Effector memory CD8-positive, alpha-beta T cell (primary cell): Measurements from ENCODE around the gene FRMD4B.

Experiments
- ATAC-seq: fragments of 150-1000 bp; cut with Tn5 transposase; replicated peaks from 2 replicates; pipeline ENCODE4 v1.10.0; 2021; ENCODE audit warnings: mild to moderate bottlenecking, moderate library complexity
- DNase-seq, 3 experiments: peaks; one replicate each; pipeline ENCODE4 v3.0.0; 2021
- H3K27ac Mint-ChIP-seq, 2 donors: one replicate each; pipeline ENCODE4 v1.8.0; 2022; ENCODE audit warnings: mild to moderate bottlenecking in 2 of 2, mixed read lengths in 2 of 2, moderate library complexity in 2 of 2
- H3K27me3 Mint-ChIP-seq, 2 donors: one replicate each; pipeline ENCODE4 v1.8.0; 2022; ENCODE audit warnings: mixed read lengths in 2 of 2
- H3K36me3 Mint-ChIP-seq: one replicate; pipeline ENCODE4 v1.8.0; 2022; ENCODE audit warnings: mild to moderate bottlenecking, moderate library complexity, mixed read lengths; ENCODE audit not compliant: insufficient read depth
- H3K4me1 Mint-ChIP-seq, 2 donors: one replicate each; pipeline ENCODE4 v1.8.0; 2022; ENCODE audit warnings: low read depth in 2 of 2, mixed read lengths in 2 of 2
- H3K4me3 Mint-ChIP-seq, 2 donors: one replicate each; pipeline ENCODE4 v1.8.0; 2022; ENCODE audit warnings: mild to moderate bottlenecking in 2 of 2, mixed read lengths in 2 of 2, moderate library complexity in 2 of 2
- H3K9me3 Mint-ChIP-seq, 2 donors: one replicate each; pipeline ENCODE4 v1.8.0; 2022; ENCODE audit warnings: mixed read lengths in 2 of 2

The FRMD4B gene

DNA sequence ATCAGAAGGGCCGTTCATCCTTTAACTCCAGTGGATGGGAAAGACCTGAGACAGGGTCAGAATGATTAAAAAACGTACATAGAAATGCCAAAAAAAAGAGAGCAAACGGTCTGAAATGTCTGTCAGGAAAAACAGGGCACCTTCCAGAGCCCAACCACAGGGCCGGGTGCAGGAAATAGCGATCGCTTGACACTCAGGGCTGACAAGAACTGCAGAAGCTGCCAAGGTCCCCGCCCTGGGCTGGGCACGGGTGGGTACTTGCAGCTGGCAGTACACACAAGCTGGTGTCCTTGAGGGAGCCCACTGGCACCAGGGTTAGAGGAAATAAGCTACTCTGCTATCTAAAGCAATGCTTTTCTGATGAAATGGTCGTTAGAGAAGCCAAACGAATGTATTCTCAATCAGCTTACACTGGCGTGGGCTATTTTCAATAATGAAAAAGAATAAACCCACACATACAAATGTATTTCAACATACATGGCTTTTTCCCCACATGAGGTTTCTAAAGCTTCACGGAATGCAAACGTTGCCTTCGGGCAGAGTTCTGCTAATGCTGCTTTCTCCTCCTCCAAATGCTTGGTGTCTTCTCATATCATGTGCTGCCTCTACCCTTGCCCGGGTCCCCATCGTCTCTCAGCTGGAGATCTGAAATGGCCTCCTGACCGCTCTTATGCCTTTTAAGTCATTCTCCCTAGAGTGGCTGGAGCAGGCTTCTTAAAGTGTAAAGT lies 15.6 kb downstream of the FRMD4B start:
- peak; percentile 25 to 29 (median 28) for DNase-seq
- H3K27me3 Mint-ChIP-seq = peaks cover 0 to 4% of the 10 kb centered on the region in 2 donors

DNA sequence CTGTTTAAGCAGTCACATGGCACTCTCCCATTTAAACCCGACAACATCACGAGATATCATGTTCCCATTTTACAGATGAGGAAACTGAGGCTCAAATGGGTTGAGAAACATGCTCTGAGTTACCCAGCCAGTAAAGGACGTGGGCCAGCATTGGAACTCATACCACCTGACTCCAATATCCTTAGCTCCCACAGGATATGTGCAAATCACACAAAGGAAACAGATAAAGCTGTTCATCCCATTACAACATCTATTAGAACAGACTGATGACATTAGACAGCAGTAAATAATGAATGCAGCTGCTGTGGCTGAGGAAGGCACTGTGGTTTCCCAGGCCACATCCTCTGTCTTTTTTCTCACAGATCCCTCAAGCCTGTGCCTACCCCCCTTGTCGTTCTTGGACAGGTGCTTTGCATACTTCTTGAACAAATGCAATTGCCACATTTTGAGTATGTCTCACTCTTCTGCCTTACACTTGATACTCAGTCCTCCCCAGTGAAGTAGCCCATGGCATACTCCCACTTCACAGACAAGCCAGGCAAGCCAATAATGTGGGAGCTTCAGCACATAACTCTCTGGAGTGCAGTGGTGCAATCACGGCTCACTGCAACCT lies 17.7 kb downstream of the FRMD4B start:
- Mint-ChIP-seq H3K9me3 (no peaks in the 10 kb centered on the region), H3K27me3 (peaks cover 0 to 4% of the 10 kb centered on the region in 2 donors), H3K36me3 (no peaks in the 10 kb centered on the region), H3K4me1 (peaks cover 34 to 38% of the 10 kb centered on the region in 2 donors), H3K4me3 (peak overlapping the region; percentile 61 to 70), H3K27ac (peak overlapping the region; percentile 41 to 87)
- ATAC-seq (peak; percentile 93), DNase-seq (peak; percentile 39 to 55 (median 44))

More for the DNA sequence above, 15.6 kb downstream of the FRMD4B start:
- H3K4me3 Mint-ChIP-seq = peak overlapping the region; percentile 48 to 49
- peak overlapping the region; percentile 30 to 35 for H3K27ac Mint-ChIP-seq
- peaks cover 34 to 38% of the 10 kb centered on the region in 2 donors for H3K4me1 Mint-ChIP-seq
- ATAC-seq = peak; percentile 71
- H3K9me3 Mint-ChIP-seq = no peaks in the 10 kb centered on the region
- H3K36me3 Mint-ChIP-seq = no peaks in the 10 kb centered on the region

DNA sequence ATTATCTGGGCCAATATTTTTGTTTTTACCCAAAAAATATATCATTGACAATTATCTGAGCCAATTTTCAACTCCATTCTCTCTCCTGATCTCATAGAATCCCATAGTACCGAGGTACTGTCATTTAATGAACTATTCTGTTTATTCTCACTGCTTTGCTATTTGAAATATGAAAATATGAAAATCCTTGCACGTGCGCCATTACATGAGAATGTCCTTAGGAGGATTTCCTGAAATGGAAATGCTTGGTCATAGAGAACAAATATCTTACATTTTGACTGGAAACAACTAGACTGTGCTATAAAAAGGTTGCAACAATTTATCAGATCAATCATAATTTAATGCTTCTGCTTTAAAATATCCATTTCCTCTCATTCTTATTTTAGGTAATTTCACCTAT lies 18.3 kb downstream of the FRMD4B start:
- peaks cover 34 to 38% of the 10 kb centered on the region in 2 donors for H3K4me1 Mint-ChIP-seq
- no peaks in the 10 kb centered on the region for H3K36me3 Mint-ChIP-seq
- H3K9me3 Mint-ChIP-seq = no peaks in the 10 kb centered on the region
- H3K27ac Mint-ChIP-seq = peak overlapping the region; percentile 41 to 87
- ATAC-seq (no peak), DNase-seq (no peak)
- H3K27me3 Mint-ChIP-seq = no peaks in the 10 kb centered on the region
- peak overlapping the region; percentile 61 to 70 for H3K4me3 Mint-ChIP-seq

DNA sequence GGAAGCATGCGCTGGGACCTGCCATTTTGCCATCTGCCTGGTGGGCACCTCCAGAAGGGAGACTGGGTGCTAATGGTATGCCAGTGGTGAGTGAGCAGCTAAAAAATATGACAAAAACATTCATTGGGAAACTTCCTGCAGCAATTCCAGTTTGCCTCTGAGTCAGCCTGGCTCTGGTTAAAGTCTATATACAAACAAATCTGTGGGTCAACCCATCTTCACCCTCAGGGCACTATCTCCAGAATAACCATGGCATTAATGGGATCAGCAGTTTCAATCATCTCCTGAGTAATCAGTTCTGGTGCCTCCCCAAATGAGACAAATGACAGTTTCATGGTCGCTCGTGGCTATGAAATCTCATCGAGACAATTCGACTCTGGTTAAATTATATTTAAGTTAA lies 21.5 kb downstream of the FRMD4B start:
- H3K36me3 Mint-ChIP-seq = no peaks in the 10 kb centered on the region

DNA sequence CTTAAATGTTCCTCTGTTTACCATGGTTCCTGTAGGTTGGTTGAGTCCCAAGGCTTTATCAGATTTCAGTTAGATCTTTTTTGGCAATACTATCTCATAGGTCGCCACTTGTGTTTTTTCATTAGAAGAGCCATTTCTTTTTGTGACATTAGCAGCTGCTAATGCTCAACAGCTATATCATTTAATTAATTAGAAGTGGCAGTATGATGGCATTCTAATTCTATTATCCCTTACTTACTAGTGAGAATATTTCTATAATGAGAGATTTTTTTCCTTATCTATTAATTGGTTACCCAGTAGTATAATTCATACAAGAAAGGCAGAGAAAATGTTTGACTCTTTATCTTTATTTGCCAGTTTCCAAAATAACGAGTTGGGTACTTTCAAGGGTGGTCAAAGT lies 25.2 kb downstream of the FRMD4B start:
- H3K27ac Mint-ChIP-seq = peak overlapping the region in 1 of 2 donors; percentile 15
- H3K4me3 Mint-ChIP-seq = no peak overlapping the region
- ATAC-seq = no peak
- H3K4me1 Mint-ChIP-seq = no peaks in the 10 kb centered on the region
- H3K36me3 Mint-ChIP-seq = no peaks in the 10 kb centered on the region
- no peak for DNase-seq
- no peaks in the 10 kb centered on the region for H3K9me3 Mint-ChIP-seq
- H3K27me3 Mint-ChIP-seq = no peaks in the 10 kb centered on the region

More for the DNA sequence above, 21.5 kb downstream of the FRMD4B start:
- DNase-seq = no peak
- Mint-ChIP-seq H3K27ac (no peak overlapping the region), H3K4me3 (no peak overlapping the region), H3K4me1 (peaks cover 15 to 19% of the 10 kb centered on the region in 2 donors), H3K27me3 (no peaks in the 10 kb centered on the region), H3K9me3 (no peaks in the 10 kb centered on the region)
- ATAC-seq = no peak

DNA sequence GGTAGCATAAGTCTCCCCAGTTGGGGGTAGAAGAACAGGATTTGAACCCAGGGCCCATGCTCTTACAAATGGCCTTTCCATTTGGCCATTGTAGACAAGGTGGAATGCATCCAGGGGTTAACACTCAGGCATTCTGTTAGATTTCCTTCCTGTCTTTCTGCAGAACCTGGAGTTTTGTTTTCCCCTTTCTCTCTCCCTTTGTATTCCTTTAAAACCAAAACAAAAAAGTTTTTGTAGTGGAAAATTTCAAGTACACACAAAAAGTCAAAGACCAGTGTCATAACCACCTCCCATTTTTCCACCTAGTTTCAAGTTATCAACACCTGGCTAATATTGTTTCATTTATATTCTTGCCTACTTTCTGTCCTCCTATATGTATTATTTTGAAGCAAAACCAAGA lies 26.0 kb downstream of the FRMD4B start:
- Mint-ChIP-seq H3K27ac (no peak overlapping the region), H3K36me3 (no peaks in the 10 kb centered on the region), H3K9me3 (no peaks in the 10 kb centered on the region), H3K4me1 (no peaks in the 10 kb centered on the region), H3K27me3 (no peaks in the 10 kb centered on the region), H3K4me3 (no peak overlapping the region)
- DNase-seq (no peak), ATAC-seq (no peak)

DNA sequence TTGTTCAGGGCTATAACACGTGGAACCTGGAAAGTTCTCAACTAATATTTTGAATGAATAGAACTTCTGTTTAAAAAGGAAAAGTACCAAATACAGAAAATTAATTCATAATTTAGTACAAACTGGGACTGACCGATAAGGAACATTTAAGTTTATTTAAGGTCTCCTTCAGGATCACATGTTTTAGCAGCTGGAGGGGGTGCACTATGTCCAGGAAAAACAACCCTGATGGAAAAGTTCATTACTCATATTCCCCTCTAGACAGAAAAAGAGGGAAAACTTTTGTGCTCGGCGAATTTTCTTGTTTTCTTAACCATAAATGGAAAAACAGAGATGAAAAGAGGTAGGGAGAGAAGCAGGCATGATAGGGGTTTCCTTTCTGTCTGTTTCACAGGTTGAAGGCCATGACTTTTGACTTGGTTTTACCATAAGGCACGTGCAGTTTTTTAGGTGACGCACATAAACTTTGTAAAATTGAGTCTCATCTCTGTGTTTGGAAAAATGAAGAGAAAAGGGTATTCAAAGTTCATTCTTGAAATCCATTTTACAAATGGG lies 26.5 kb downstream of the FRMD4B start:
- ATAC-seq (no peak), DNase-seq (no peak)
- no peaks in the 10 kb centered on the region for H3K9me3 Mint-ChIP-seq
- H3K36me3 Mint-ChIP-seq = no peaks in the 10 kb centered on the region
- no peaks in the 10 kb centered on the region for H3K27me3 Mint-ChIP-seq
- no peak overlapping the region for H3K27ac Mint-ChIP-seq
- H3K4me3 Mint-ChIP-seq = no peak overlapping the region
- H3K4me1 Mint-ChIP-seq = no peaks in the 10 kb centered on the region

DNA sequence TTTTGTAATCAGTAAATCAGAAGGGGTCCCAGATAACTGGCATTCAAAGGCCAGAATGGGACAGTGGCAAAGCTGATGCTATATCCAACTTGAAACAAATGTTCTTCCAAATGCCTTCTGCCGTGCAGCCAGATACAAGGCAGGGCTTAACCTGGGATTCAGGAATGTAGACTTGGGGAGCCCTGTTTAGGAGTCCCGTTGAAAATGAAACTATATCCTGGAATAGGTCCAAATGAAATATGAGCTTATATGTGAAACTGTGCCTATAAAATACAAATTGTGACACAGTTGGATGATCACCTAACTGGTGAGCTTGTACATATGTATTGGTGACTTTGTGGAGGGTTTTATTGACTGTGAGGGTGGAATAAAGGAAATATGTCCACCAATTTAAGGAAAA lies 28.7 kb downstream of the FRMD4B start:
- ATAC-seq = no peak
- no peaks in the 10 kb centered on the region for H3K9me3 Mint-ChIP-seq

DNA sequence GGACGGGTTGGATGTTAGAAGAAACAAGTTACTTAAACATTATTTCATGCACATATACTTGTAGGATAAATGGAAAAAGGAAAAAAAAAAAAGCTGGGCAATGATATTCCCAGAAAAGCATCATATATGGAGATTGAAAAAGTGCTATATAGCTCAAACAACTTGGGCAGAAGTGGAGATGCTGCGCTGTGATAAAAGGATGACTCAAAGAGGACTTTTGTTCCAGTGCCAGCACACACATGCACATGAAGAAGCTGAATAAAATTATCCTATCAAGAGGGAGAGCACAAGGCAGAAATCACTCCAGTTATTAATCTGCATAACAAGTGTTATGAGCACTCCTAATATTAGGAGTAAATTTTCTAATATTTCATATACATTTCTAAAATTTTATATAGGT lies 30.9 kb downstream of the FRMD4B start:
- Mint-ChIP-seq H3K27me3 (peaks cover 22% of the 10 kb centered on the region in 2 donors), H3K4me1 (peaks cover 6 to 7% of the 10 kb centered on the region in 2 donors), H3K27ac (no peak overlapping the region), H3K9me3 (no peaks in the 10 kb centered on the region), H3K4me3 (no peak overlapping the region), H3K36me3 (no peaks in the 10 kb centered on the region)
- no peak for ATAC-seq
- DNase-seq = no peak

More for the DNA sequence above, 28.7 kb downstream of the FRMD4B start:
- H3K4me1 Mint-ChIP-seq = peaks cover 6 to 7% of the 10 kb centered on the region in 2 donors
- DNase-seq = no peak
- no peaks in the 10 kb centered on the region for H3K36me3 Mint-ChIP-seq
- no peak overlapping the region for H3K27ac Mint-ChIP-seq
- no peak overlapping the region for H3K4me3 Mint-ChIP-seq
- peaks cover 14 to 17% of the 10 kb centered on the region in 2 donors for H3K27me3 Mint-ChIP-seq

DNA sequence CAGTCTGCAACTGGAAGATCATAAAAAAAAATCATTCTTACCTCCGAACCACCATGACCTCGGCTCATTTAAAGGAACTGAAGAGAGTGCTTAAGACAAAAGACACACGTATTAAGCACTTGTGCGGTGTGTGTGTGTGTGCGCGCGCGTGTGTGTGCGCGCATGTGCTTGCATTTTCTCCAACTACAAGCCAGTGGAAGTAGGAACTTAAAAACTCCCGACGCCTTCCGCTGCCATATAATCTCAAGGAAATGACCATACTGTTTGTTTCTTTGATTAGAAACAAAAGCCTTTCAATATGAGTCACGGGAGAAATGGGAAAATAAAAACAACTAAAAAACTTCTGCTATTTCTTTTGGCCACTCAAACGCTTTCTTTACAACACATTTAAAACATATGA lies 32.4 kb downstream of the FRMD4B start:
- H3K27me3 Mint-ChIP-seq = peaks cover 22 to 25% of the 10 kb centered on the region in 2 donors
- ATAC-seq (no peak), DNase-seq (no peak)
- H3K4me1 Mint-ChIP-seq = peaks cover 6 to 7% of the 10 kb centered on the region in 2 donors
- H3K9me3 Mint-ChIP-seq = no peaks in the 10 kb centered on the region
- no peak overlapping the region for H3K27ac Mint-ChIP-seq
- no peaks in the 10 kb centered on the region for H3K36me3 Mint-ChIP-seq
- peak overlapping the region; percentile 27 to 42 for H3K4me3 Mint-ChIP-seq

DNA sequence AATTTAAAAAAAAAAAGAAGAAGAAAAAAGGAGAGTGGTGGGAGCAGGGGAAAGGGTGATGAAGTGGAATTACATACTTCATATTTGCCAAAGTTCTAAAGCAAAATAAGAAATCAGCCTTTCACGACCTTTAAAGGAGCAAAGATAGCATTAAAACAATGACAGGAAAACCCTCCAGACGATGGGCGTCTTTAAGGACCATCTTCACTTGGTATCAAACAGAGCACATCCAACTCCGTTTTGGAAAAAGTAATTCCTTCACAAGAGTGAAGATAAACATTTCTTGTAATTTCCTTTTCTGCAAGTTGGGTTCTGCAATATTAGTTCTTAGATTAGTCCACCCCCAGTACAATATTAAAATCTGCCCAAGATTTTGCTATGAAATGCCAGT lies 32.8 kb downstream of the FRMD4B start:
- DNase-seq = no peak
- Mint-ChIP-seq H3K27ac (no peak overlapping the region), H3K4me3 (peak overlapping the region; percentile 27 to 42), H3K27me3 (peaks cover 22 to 29% of the 10 kb centered on the region in 2 donors), H3K4me1 (peaks cover 6 to 7% of the 10 kb centered on the region in 2 donors), H3K9me3 (no peaks in the 10 kb centered on the region), H3K36me3 (no peaks in the 10 kb centered on the region)
- no peak for ATAC-seq

DNA sequence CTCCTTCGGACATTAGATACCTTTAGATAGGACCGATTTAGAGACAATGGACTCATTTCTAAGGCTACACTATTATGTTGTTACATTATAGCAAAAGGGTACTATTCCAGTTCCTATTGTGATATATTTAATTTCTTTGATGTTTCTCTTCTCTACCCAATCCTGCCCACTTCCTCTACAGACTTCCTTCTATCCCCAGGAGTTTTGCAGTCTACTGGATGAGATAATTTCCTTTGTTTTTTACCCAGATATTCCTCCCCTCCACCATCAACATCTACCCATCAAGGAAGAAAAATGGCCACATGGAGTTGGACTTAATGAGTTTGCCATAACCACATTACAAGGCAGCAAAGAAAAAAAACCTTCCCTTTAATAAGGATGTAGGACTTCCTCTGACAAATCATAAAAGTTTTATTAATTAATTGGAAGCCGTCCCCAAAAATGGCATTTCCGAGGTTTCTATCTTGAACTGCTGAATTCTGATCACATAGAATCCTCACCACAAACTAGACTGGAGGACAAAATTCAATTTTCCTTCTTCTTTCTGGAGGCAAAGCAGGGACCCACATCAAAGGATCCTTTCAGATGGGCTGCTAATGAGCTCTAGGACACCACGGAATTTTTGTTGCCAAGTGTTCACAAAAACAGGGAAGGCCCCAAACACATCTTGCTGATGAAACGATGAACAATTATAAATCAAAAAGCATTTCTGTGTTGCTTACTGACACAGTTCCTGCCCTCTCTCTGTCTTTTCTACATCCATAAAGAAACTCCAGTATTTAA lies 33.4 kb downstream of the FRMD4B start:
- Mint-ChIP-seq H3K4me3 (no peak overlapping the region), H3K27ac (no peak overlapping the region), H3K9me3 (no peaks in the 10 kb centered on the region), H3K27me3 (peaks cover 28 to 35% of the 10 kb centered on the region in 2 donors), H3K4me1 (peaks cover 6 to 7% of the 10 kb centered on the region in 2 donors), H3K36me3 (no peaks in the 10 kb centered on the region)
- ATAC-seq (no peak), DNase-seq (no peak)

DNA sequence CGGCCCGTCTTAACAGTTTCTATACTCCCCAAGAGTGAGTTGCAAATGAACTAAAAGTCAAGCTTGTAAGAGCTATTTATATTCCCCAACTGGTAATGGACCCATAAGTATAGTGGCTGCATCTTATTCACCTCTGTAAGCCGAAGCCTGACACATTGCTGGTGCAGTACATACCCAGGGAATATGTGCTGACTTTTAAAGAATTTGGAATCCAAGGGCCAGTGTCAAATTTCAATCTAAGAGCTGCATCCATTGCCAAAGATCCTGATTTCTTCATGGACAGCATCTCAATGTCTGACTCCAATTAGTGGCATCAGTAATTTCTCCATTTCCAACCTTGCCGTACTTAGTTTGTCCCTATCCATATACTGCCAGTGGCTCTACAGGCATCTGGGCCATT lies 42.0 kb downstream of the FRMD4B start:
- Mint-ChIP-seq H3K27me3 (peaks cover 31 to 33% of the 10 kb centered on the region in 2 donors), H3K4me1 (peaks cover 0 to under 1% of the 10 kb centered on the region in 2 donors), H3K4me3 (no peak overlapping the region), H3K27ac (no peak overlapping the region), H3K36me3 (no peaks in the 10 kb centered on the region), H3K9me3 (peaks cover 0 to 2% of the 10 kb centered on the region in 2 donors)
- ATAC-seq (no peak), DNase-seq (no peak)
